ENCODE data around the gene DHRSX.
A peak's percentile ranks its signal among the peaks of the same experiment; 100 is the strongest.

Gene DHRSX

DNA sequence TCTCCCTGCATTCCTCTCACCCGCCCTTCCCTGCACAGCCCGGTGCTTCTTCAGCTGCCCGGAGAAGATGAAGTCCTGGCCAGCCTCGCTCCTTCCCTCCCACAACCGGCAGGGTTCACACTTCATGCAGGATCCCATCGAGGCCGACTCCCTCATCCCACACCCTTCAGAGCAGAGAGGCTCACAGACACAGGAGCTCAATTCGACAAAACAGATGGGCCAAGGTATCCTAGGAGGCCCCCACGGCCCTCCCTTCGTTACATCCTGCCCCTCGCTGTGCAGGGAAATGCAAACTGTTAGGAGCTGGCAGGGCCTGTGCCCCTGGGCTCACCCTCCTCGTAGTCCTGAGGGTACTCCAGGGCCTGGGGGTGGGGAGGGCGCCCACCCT lies 238.1 kb downstream of the DHRSX start:
- no peaks in the 10 kb centered on the region for H3K4me1 ChIP-seq (ENCODE audit: control insufficient read depth, insufficient read depth, low read length)
- POLR2A ChIA-PET, result no interaction called here
- CTCF ChIA-PET, result no interaction called here

DNA sequence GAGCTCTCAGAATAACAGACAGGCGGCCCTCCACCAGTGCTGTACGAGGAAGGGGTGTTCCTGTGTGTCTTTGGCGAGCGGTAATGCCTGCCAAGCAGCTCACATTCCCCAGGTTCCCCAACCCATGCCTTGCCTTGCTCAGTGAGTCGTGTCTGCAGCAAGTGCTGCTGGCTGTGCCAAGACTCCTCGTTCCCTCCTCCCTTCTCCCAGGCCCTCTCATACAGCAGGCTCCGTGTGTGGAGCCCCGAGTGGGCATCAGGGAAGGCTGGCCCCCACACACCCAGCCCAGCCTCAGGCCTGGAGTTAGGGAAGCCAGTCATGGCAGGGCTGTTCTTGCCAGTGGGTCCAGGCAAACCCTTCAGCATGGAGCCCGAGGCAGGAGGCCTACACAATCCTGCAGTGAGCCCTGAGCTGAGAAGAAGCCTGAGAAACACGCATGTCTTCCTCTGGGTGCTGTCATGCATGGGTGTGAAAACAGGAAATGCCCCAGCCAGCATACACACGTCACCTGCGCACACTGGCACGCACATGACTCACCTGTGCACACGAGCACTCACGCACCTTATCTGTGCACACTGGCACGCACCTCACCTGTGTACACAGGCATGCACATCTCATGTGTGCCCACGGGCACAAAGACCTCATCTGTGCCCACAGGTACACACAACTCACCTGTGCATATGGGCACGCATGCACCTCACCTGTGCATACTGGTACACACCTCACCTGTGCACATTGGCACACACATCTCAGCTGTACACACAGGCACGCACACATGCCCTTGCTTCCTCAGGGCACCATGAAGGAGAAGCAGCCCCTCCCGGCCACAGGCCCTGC lies 238.7 kb downstream of the DHRSX start:
- POLR2A ChIA-PET, result no interaction called here

More for the DNA sequence above, 238.1 kb downstream of the DHRSX start:
- no peak for TF ChIP-seq ZNF48 (tag by site-specific recombination; IDR thresholded peaks at IDR 0.05)
- TF ChIP-seq, protein P1, sequence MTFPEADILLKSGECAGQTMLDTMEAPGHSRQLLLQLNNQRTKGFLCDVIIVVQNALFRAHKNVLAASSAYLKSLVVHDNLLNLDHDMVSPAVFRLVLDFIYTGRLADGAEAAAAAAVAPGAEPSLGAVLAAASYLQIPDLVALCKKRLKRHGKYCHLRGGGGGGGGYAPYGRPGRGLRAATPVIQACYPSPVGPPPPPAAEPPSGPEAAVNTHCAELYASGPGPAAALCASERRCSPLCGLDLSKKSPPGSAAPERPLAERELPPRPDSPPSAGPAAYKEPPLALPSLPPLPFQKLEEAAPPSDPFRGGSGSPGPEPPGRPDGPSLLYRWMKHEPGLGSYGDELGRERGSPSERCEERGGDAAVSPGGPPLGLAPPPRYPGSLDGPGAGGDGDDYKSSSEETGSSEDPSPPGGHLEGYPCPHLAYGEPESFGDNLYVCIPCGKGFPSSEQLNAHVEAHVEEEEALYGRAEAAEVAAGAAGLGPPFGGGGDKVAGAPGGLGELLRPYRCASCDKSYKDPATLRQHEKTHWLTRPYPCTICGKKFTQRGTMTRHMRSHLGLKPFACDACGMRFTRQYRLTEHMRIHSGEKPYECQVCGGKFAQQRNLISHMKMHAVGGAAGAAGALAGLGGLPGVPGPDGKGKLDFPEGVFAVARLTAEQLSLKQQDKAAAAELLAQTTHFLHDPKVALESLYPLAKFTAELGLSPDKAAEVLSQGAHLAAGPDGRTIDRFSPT (tag by site-specific recombination; IDR thresholded peaks at IDR 0.05), result 0 out of 2 replicates have a peak, but pooled peaks have one; percentile 1
- H3K36me3 ChIP-seq (ENCODE audit: control insufficient read depth in 2 of 2, insufficient read depth in 1 of 2, low read length in 2 of 2), result peaks cover 0 to 2% of the 10 kb centered on the region in 2 experiments; a peak in 1 of 3 replicates
- H3K4me3 ChIP-seq (ENCODE audit: low read depth, low read length), result no peak overlapping the region
- no peaks in the 10 kb centered on the region for H3K9me3 ChIP-seq (ENCODE audit: control insufficient read depth, insufficient read depth, low read depth, low read length)
- H3K27ac ChIP-seq (ENCODE audit: extremely low read depth, low read depth, low read length), result no peak overlapping the region

DNA sequence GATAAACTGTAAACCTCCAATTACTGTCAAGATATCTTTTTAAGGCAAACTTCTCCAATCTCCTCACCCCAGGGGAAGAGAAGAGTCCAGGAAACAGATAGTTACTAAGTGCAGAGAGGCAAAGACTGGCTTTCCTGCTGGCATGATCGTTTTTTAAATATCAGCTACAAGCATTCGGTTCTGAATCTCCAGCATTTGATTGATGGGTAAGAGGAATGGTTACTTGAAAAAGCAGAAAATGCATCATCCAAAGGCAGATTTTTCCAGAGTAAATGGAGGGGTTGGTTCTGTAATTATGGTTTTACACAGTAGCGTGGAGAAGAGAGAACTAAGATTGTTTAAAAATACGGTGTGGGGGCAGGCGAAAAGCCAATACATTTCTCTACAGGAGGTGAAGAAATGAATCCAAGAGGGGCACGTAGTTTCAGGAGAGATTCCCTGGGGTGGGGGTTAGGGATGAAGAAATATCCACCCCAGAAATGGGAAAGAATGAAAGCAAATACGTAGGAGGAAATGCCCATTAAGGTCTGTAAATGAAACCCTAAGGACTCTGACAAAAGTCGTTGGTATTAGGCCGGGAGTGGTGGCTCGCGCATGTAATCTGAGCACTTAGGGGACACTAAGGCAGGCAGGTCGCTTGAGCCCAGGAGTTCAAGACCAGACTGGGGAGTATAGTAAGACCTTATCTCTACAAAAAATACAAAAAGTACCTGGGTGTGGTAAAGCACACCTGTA lies 248.3 kb downstream of the DHRSX start:
- H3K4me3 ChIP-seq (ENCODE audit: low read depth, low read length), result no peak overlapping the region
- H3K9me3 ChIP-seq (ENCODE audit: control insufficient read depth, insufficient read depth, low read depth, low read length), result no peaks in the 10 kb centered on the region; the same call in 1 of the 2 replicates
- TF ChIP-seq, protein P2, sequence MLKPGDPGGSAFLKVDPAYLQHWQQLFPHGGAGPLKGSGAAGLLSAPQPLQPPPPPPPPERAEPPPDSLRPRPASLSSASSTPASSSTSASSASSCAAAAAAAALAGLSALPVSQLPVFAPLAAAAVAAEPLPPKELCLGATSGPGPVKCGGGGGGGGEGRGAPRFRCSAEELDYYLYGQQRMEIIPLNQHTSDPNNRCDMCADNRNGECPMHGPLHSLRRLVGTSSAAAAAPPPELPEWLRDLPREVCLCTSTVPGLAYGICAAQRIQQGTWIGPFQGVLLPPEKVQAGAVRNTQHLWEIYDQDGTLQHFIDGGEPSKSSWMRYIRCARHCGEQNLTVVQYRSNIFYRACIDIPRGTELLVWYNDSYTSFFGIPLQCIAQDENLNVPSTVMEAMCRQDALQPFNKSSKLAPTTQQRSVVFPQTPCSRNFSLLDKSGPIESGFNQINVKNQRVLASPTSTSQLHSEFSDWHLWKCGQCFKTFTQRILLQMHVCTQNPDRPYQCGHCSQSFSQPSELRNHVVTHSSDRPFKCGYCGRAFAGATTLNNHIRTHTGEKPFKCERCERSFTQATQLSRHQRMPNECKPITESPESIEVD (tag by site-specific recombination; IDR thresholded peaks at IDR 0.05), result peak; percentile 44; the same call in 1 of the 2 replicates
- TF ChIP-seq, protein P3, sequence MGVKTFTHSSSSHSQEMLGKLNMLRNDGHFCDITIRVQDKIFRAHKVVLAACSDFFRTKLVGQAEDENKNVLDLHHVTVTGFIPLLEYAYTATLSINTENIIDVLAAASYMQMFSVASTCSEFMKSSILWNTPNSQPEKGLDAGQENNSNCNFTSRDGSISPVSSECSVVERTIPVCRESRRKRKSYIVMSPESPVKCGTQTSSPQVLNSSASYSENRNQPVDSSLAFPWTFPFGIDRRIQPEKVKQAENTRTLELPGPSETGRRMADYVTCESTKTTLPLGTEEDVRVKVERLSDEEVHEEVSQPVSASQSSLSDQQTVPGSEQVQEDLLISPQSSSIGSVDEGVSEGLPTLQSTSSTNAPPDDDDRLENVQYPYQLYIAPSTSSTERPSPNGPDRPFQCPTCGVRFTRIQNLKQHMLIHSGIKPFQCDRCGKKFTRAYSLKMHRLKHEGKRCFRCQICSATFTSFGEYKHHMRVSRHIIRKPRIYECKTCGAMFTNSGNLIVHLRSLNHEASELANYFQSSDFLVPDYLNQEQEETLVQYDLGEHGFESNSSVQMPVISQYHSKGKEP (tag by site-specific recombination; IDR thresholded peaks at IDR 0.05), result no peak
- no peak for TF ChIP-seq ZNF514 (tag by site-specific recombination; IDR thresholded peaks at IDR 0.05)
- TF ChIP-seq ZSCAN16 (tag by site-specific recombination; IDR thresholded peaks at IDR 0.05), result peak; percentile 71; the same call in 1 of the 2 replicates
- no peak for TF ChIP-seq ZNF138 (tag by site-specific recombination; IDR thresholded peaks at IDR 0.05; ENCODE audit: borderline replicate concordance)
- peak; percentile 48; the same call in 1 of the 2 replicates for TF ChIP-seq SP7 (tag by site-specific recombination; IDR thresholded peaks at IDR 0.05)
- POLR2A ChIA-PET, result no interaction called here
- no peak overlapping the region for H3K27ac ChIP-seq (ENCODE audit: extremely low read depth, low read depth, low read length)
- H3K36me3 ChIP-seq (ENCODE audit: control insufficient read depth in 2 of 2, insufficient read depth in 1 of 2, low read length in 2 of 2), result no peaks in the 10 kb centered on the region
- no peaks in the 10 kb centered on the region for H3K4me1 ChIP-seq (ENCODE audit: control insufficient read depth, insufficient read depth, low read length)
- CTCF ChIA-PET, result no interaction called here

More for the DNA sequence above, 238.7 kb downstream of the DHRSX start:
- Histone ChIP-seq H3K27ac (ENCODE audit: extremely low read depth, low read depth, low read length) (no peak overlapping the region), H3K36me3 (ENCODE audit: control insufficient read depth in 2 of 2, insufficient read depth in 1 of 2, low read length in 2 of 2) (peaks cover 0 to 2% of the 10 kb centered on the region in 2 experiments; a peak in 1 of 3 replicates), H3K4me1 (ENCODE audit: control insufficient read depth, insufficient read depth, low read length) (no peaks in the 10 kb centered on the region), H3K4me3 (ENCODE audit: low read depth, low read length) (no peak overlapping the region), H3K9me3 (ENCODE audit: control insufficient read depth, insufficient read depth, low read depth, low read length) (no peaks in the 10 kb centered on the region)
- CTCF ChIA-PET, result no interaction called here
- TF ChIP-seq, protein P1 (tag by site-specific recombination; IDR thresholded peaks at IDR 0.05), result 0 out of 2 replicates have a peak, but pooled peaks have one; percentile 38
- TF ChIP-seq ZEB2 (tag by site-specific recombination; IDR thresholded peaks at IDR 0.05), result 0 out of 2 replicates have a peak, but pooled peaks have one; percentile 38
- no peak for TF ChIP-seq SP3 (tag by site-specific recombination; IDR thresholded peaks at IDR 0.05)

Measured in HEK293 (cell line).